Measurements from ENCODE around the gene KCNQ1.

The KCNQ1 gene

DNA sequence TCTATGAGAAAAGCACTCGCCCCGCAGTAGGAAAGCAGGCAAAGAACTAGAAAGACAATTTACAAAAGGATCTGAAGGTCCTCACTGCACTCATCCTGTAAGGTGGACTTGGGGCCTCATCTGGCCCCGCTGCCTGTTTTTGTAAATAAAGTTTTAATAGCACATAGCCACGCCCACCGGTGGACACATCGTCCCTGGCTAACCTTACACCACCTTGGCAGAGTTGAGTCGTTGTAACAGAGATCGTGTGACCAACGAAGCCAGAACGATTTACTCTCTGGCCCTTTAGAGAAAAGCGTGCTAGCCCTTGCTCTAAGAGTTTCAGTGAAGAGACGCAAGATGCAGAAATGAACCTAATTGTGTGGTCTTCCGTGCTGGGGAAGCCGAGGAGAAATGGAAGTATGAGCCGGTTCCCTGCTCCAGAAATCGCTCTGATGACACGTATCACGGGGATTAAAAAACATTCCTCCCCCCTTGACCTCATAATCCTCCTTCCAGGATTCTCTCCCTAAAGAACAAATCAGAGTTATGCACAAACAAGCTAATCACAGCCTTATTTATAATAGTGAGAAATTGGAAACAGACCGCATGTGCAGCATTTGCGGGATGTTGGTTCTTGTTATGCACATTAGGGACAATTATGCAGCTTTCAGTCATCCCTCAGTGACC, 360.7 kb downstream of the KCNQ1 start:
- no peak for DNase-seq (ENCODE audit: low read depth, low spot score)

DNA sequence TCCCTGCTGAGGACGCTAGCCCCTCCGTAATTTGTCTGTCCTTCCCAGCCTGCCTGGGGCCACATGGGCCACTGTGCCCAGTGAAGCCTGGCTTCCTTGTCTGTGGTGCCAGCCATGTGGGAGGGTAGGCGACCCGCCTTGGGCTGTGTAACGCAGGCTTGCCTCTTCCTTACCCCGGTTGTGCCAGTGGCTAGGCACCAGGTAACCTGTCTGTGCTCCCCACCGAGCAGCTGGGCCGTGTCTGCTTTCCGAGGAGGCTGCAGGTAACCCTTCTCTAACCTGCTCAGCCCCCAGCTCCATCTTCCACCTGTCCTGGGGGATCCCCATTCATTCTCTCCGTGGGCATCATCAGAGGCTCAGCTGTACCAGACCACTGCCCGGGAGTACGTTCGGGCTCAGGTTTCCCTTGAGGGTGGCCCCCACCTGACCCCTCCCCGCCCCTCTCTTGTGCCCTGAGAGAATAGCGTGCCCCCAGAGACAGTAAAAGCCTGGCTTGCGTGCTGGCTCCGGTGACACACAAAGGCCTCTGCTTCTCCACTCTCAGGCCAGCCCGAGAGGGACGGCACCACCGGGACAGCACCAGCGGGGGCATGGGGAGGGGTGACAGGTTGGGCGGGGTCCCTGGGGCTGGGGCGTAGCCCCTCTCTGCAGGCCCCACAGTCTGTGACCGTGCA, 361.7 kb downstream of the KCNQ1 start:
- DNase-seq (ENCODE audit: low read depth, low spot score): no peak

DNA sequence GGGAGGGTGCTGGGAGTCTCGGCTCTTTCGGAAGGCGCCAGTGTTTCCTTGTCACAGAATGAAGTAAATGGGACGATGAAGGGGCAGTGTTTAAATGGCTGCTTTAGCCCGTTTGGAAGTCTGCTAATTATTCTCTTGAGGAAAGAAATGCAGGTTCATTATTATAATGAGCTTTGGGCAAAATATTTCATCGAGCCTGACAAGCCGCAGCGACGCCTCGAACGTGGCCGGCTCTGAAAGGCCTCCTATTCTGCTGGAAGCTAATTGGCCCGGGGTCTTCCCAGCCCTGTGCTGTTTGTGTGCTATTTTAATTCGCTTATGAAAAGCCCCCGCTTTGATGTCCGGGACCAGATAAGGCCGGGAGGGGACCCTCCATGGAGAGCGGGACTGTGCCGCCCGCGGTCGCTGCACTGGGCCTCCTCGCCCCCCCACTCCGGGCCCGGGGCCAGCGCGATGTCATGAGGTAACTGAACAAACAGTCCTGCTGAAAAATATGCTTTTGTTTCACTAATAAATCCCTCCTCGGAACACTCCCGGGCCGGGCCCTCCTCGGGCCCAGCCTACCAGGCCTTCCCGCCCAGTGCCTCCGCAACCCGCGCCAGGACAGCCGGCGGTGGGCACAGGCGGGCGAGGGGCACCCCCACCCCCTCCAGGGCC, 362.3 kb downstream of the KCNQ1 start:
- DNase-seq (ENCODE audit: low read depth, low spot score): peak; percentile 76

- DNase-seq (ENCODE audit: low read depth, low spot score): no peak
These were observed 363.0 kb downstream of the KCNQ1 start for GRCh38 chr11:2807801-2808241.

DNA sequence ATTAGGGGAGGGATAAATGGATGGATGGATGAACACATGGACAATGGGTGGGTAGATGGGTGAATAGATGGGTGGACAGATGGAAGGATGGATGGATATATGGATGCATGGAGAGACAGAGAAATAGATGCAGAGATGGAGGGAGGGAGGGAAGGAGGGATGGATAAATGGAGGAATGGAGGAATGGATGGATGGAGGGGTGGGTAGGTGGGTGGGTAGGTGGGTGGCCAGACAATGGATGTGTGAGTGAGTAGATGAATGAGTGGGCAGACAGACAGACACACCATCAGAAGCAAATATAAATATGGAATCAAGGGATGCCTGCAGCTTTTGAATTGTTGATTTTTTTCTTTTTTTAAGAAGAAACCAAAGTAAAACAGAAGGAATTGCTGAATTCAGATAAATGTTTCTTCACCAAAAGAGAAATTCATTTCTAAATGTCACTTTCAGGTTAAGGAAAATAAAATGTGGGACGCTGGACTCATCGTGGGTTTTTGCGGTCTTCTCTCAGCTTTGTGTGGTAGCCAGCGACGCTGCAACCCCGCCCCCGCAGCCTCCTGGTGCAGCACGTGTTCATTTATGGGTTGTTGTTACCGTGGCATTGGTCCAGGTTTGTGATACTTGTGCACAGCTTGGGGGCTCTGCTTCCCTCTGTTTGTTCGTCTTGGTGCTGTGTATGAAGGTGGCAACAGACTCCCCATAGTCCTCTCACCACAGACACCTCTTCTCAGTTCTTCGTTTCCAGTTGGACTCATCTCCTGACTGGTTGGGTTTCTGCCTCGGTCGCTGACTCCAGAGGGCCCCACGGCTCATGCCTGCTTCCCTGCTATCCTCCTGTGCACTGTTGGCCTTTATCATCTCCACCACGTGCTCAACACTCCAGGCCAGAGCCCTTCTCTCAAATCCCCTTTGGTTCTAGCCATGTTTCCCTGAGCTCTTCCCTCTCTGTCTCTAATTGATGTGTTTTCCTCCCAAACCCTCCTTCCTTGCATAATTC, 364.3 kb downstream of the KCNQ1 start:
- DNase-seq (ENCODE audit: low read depth, low spot score): no peak

DNA sequence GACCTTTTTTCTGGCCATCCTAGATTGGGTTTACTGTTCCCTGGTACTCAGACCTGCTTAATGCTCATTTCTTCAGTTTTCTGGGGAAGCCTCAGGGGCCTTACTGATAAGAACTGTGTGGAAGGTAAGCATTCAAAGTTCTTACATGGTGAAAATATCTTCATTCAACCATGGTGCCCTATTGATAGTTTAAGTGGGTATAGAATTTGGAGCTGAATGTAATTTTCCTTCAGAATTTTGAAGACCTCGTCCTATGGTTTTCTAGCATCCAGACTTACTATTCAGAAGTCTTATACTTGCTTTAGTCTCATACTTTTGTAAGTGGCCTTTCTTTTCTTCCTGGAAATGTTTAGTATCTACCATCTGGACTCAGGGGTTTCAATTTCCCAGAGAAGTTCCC, 365.0 kb downstream of the KCNQ1 start:
- no peak for DNase-seq (ENCODE audit: low read depth, low spot score)

GRCh38 chr11:2810411-2811205, 365.8 kb downstream of the KCNQ1 start:
- no peak for DNase-seq (ENCODE audit: low read depth, low spot score)

GRCh38 chr11:2811206-2812091, 366.6 kb downstream of the KCNQ1 start:
- DNase-seq (ENCODE audit: low read depth, low spot score): no peak

- no peak for DNase-seq (ENCODE audit: low read depth, low spot score)
These were observed 367.7 kb downstream of the KCNQ1 start for GRCh38 chr11:2812371-2812991.

DNA sequence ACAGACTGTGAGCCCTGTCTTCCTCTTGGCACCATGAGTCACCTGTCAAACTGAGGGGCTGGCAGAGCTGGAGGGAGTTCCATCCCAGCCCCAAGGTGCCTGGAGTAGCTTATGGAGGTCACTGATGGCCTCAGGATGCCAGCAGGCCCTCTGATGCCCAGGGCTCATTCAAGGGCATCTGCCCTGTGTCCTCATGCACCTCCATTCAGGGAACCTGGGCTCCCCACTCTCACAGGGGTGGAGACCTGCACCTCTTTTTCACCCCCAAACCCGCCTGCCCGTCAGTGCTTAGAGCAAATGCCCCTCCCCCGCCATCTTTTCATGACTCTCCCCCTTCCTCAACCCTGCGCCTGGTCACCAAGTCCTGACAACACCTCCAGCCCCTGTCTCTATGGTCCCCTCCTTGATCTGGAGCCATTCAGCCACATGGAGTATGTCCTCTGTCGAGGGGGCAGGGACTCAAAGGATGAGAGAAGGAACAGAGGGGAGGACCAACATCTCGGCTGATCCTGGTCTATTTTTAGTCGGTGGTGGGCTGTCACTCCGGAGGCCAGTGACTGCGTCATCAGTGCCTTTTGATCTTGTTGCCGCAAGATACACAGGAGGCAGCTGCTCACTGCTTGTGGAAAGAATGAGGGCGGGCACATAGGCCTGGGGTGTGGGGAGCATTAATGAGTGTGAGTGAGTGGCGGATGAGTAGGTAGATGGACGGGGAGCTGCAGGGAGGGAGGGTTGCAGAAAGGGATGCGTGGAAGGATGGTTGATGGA, 368.5 kb downstream of the KCNQ1 start:
- DNase-seq (ENCODE audit: low read depth, low spot score): peak; percentile 83

DNA sequence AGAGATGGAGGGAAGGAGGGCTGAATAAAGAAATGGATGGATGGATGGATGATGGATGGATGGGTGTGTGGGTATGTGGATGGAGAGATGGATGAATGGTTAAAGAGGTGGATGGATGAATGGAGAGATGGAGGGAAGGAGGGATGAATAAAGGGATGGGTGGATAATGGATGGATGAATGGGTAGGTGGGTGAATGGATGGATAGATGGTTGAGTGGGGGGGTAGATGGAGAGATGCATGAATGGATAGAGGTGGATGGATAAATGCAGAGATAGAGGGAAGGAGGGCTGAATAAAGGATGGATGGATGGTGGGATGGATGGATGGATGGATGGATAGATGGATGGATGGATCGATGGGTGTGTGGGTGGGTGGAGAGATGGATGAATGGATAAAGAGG, 369.2 kb downstream of the KCNQ1 start:
- DNase-seq (ENCODE audit: low read depth, low spot score): no peak

DNA sequence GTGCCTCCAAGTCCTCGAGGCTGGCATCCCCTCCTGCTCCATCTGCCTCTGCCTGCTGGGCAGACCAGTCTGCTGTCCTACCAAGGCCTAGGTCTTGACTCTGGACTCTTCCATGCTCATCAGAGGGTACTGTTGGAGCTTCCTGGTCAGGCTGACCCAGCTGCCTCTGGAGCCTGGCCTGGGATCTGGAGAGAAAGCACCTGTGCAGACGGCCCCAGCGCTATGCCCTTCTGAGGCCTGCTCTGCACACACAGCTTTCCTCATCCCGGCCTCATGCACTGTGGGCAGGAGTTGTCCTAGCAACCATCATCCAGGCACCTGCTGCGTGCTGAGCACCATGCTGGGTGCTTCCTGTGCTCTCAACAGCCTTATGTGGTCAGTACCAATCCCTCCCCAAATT, 369.9 kb downstream of the KCNQ1 start:
- no peak for DNase-seq (ENCODE audit: low read depth, low spot score)

- no peak for DNase-seq (ENCODE audit: low read depth, low spot score)
These were observed 371.1 kb downstream of the KCNQ1 start for GRCh38 chr11:2815762-2816496.

DNA sequence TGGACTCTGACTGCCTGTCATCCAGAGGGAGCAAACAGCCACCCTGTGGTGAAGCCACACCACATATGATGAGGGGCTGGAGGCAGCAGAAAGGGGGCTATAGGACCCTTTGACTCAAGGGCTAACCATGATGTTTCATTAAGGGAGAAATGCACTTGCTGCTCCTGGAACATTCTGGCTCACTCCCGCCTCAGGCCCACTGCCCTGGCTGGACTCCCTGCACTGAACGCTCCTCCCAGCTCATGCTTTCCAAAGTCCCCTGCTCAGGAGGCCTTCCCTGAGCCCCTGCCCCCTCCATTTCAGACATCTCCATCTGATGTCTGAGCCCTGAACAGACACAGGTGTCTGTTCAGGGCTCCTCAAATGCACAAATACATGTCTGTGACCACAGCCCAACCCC, 371.7 kb downstream of the KCNQ1 start:
- DNase-seq (ENCODE audit: low read depth, low spot score): no peak

DNA sequence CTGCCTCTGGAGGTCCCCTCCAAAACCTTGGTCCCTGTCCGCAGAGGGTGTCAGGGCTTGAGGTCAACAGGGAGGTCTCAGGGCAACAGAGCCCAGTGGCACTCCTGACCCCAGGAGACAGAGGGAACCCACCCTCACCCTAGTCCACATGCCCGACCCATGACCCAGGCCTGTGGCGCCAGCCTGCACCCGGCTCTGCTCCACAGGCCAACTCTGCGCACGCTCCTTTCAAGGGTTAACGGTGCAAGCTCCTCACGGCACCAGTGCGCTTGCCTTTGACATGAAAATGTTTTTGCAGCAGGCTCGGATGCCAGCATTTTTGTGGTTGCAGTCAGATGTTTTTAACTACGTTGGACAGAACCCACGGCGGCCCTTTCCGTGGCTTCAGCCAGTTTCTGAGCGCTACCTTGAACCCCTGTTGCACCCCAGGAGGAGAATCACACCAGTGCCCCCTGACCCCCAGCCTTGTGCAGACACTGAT, 372.2 kb downstream of the KCNQ1 start:
- peak; percentile 90 for DNase-seq (ENCODE audit: low read depth, low spot score)

DNA sequence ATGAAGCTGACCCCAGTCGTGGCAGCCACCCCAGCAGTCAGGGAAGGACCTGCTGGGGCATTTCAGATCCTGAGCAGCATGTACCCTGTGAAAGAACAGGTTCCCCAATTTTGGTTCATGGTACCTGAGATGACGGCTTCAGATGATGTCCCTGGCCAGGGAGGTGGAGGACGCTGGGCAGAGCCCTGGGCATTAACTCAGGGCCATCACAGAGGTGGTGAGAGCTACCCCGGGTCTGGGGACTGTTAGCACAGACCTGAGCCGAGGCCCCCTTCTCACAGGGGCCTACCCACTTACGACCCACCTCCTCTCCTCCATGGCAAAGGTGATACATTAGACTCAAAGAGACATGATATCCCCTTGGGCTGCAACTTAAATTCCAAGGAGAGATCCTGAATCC, 372.6 kb downstream of the KCNQ1 start:
- DNase-seq (ENCODE audit: low read depth, low spot score): no peak

DNA sequence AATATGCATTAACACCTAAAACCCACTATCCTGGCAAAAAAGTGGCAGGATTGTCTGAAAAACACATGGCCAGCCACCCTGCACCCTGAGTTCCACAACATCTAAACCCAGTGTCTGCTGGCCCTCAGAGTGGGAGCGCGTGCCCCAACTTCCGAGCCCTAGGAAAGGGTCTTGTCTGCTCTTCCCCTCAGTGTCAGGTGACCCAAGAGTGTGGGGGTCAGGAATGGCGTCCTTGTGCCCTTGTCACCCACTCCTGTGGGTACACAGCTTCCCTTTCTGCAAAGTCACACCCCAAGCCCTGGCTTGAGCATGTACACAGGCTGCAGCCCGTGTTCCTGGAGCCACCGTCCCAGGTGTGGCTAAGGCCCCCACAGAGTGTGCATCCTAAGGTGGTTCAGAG, 373.2 kb downstream of the KCNQ1 start:
- no peak for DNase-seq (ENCODE audit: low read depth, low spot score)

GRCh38 chr11:2818503-2818902, 373.7 kb downstream of the KCNQ1 start:
- no peak for DNase-seq (ENCODE audit: low read depth, low spot score)

Data from astrocyte of the hippocampus (primary cell).